ENCODE data around the gene HID1. TPM values are rescaled to one million over a fixed set of nuclear protein-coding genes. Genes with fewer than 3 reads are reported as not detected.

The HID1 gene
- 3.7 TPM for total RNA-seq

- Histone ChIP-seq H3K27ac (ENCODE audit: low read depth, low read length) (no peak within 1 kb of the TSS), H3K36me3 (ENCODE audit: control insufficient read depth in 3 of 3, insufficient read depth in 3 of 3, low read length in 3 of 3) (no peaks in the 10 kb centered on the region), H3K9ac (ENCODE audit: low read depth in 1 of 3, low read length in 3 of 3) (peak within 1 kb of the TSS; percentile 21 to 54 (median 23)), H3K9me3 (ENCODE audit: control insufficient read depth in 3 of 3, low read length in 3 of 3) (no peaks in the 10 kb centered on the region), H3K4me1 (ENCODE audit: control insufficient read depth in 3 of 3, insufficient read depth in 3 of 3, low read length in 3 of 3) (peaks cover 4 to 9% (median 7%) of the 10 kb centered on the region in 3 donors), H3K27me3 (ENCODE audit: control insufficient read depth in 3 of 3, insufficient read depth in 3 of 3, low read length in 3 of 3) (peaks cover 21 to 38% (median 38%) of the 10 kb centered on the region in 3 donors), H3K4me3 (ENCODE audit: low read length in 3 of 3) (peak within 1 kb of the TSS; percentile 48 to 65 (median 52))
Observed at GRCh38 chr17:74972107-74972972, at the start of gene HID1. Gene HID1, minus strand, starts transcription at chr17:74972759. Its CDS starts 103 bp downstream, at chr17:74972656.

GRCh38 chr17:75020331-75021110 lies 48.0 kb upstream of the HID1 start:
- H3K4me1 ChIP-seq (ENCODE audit: control insufficient read depth in 3 of 3, insufficient read depth in 3 of 3, low read length in 3 of 3) = no peaks in the 10 kb centered on the region
- H3K36me3 ChIP-seq (ENCODE audit: control insufficient read depth in 3 of 3, insufficient read depth in 3 of 3, low read length in 3 of 3) = peaks cover 36 to 44% (median 39%) of the 10 kb centered on the region in 3 donors
- no peak overlapping the region for H3K27ac ChIP-seq (ENCODE audit: low read depth, low read length)
- no peaks in the 10 kb centered on the region for H3K9me3 ChIP-seq (ENCODE audit: control insufficient read depth in 3 of 3, low read length in 3 of 3)
- H3K27me3 ChIP-seq (ENCODE audit: control insufficient read depth in 3 of 3, insufficient read depth in 3 of 3, low read length in 3 of 3) = no peaks in the 10 kb centered on the region
- no peak overlapping the region for H3K4me3 ChIP-seq (ENCODE audit: low read length in 3 of 3)
- H3K9ac ChIP-seq (ENCODE audit: low read depth in 1 of 3, low read length in 3 of 3) = no peak overlapping the region

GRCh38 chr17:75019710-75020109 lies 47.2 kb upstream of the HID1 start:
- Histone ChIP-seq H3K9ac (ENCODE audit: low read depth in 1 of 3, low read length in 3 of 3) (no peak overlapping the region), H3K4me1 (ENCODE audit: control insufficient read depth in 3 of 3, insufficient read depth in 3 of 3, low read length in 3 of 3) (no peaks in the 10 kb centered on the region), H3K27me3 (ENCODE audit: control insufficient read depth in 3 of 3, insufficient read depth in 3 of 3, low read length in 3 of 3) (no peaks in the 10 kb centered on the region), H3K36me3 (ENCODE audit: control insufficient read depth in 3 of 3, insufficient read depth in 3 of 3, low read length in 3 of 3) (peaks cover 36 to 44% (median 41%) of the 10 kb centered on the region in 3 donors), H3K9me3 (ENCODE audit: control insufficient read depth in 3 of 3, low read length in 3 of 3) (no peaks in the 10 kb centered on the region), H3K27ac (ENCODE audit: low read depth, low read length) (no peak overlapping the region), H3K4me3 (ENCODE audit: low read length in 3 of 3) (no peak overlapping the region)

GRCh38 chr17:75019146-75019545 lies 46.6 kb upstream of the HID1 start:
- no peak overlapping the region for H3K27ac ChIP-seq (ENCODE audit: low read depth, low read length)
- no peak overlapping the region for H3K4me3 ChIP-seq (ENCODE audit: low read length in 3 of 3)
- H3K36me3 ChIP-seq (ENCODE audit: control insufficient read depth in 3 of 3, insufficient read depth in 3 of 3, low read length in 3 of 3) = peaks cover 36 to 44% (median 42%) of the 10 kb centered on the region in 3 donors
- H3K9ac ChIP-seq (ENCODE audit: low read depth in 1 of 3, low read length in 3 of 3) = no peak overlapping the region
- H3K27me3 ChIP-seq (ENCODE audit: control insufficient read depth in 3 of 3, insufficient read depth in 3 of 3, low read length in 3 of 3) = no peaks in the 10 kb centered on the region
- no peaks in the 10 kb centered on the region for H3K4me1 ChIP-seq (ENCODE audit: control insufficient read depth in 3 of 3, insufficient read depth in 3 of 3, low read length in 3 of 3)
- H3K9me3 ChIP-seq (ENCODE audit: control insufficient read depth in 3 of 3, low read length in 3 of 3) = no peaks in the 10 kb centered on the region

- Histone ChIP-seq H3K4me1 (ENCODE audit: control insufficient read depth in 3 of 3, insufficient read depth in 3 of 3, low read length in 3 of 3) (peaks cover 20 to 25% (median 24%) of the 10 kb centered on the region in 3 donors), H3K36me3 (ENCODE audit: control insufficient read depth in 3 of 3, insufficient read depth in 3 of 3, low read length in 3 of 3) (peaks cover 5 to 9% (median 7%) of the 10 kb centered on the region in 3 donors), H3K9me3 (ENCODE audit: control insufficient read depth in 3 of 3, low read length in 3 of 3) (no peaks in the 10 kb centered on the region), H3K9ac (ENCODE audit: low read depth in 1 of 3, low read length in 3 of 3) (peak overlapping the region; percentile 82 to 94 (median 93)), H3K27ac (ENCODE audit: low read depth, low read length) (peak overlapping the region; percentile 89), H3K4me3 (ENCODE audit: low read length in 3 of 3) (peak overlapping the region; percentile 94 to 98 (median 96)), H3K27me3 (ENCODE audit: control insufficient read depth in 3 of 3, insufficient read depth in 3 of 3, low read length in 3 of 3) (no peaks in the 10 kb centered on the region)
Observed at GRCh38 chr17:75013092-75013559, 40.6 kb upstream of the HID1 start.

- Histone ChIP-seq H3K36me3 (ENCODE audit: control insufficient read depth in 3 of 3, insufficient read depth in 3 of 3, low read length in 3 of 3) (peaks cover 5 to 9% (median 7%) of the 10 kb centered on the region in 3 donors), H3K27me3 (ENCODE audit: control insufficient read depth in 3 of 3, insufficient read depth in 3 of 3, low read length in 3 of 3) (no peaks in the 10 kb centered on the region)
Observed at GRCh38 chr17:75012346-75013091, 40.0 kb upstream of the HID1 start, which contains the start of gene MRPL58. Gene MRPL58, plus strand, starts transcription at chr17:75012670. Its CDS starts 17 bp downstream, at chr17:75012687.

GRCh38 chr17:75012096-75012345 lies 39.5 kb upstream of the HID1 start:
- Histone ChIP-seq H3K9ac (ENCODE audit: low read depth in 1 of 3, low read length in 3 of 3) (peak overlapping the region; percentile 82 to 93 (median 87)), H3K27me3 (ENCODE audit: control insufficient read depth in 3 of 3, insufficient read depth in 3 of 3, low read length in 3 of 3) (no peaks in the 10 kb centered on the region), H3K27ac (ENCODE audit: low read depth, low read length) (peak overlapping the region; percentile 89), H3K4me1 (ENCODE audit: control insufficient read depth in 3 of 3, insufficient read depth in 3 of 3, low read length in 3 of 3) (peaks cover 20 to 25% (median 24%) of the 10 kb centered on the region in 3 donors), H3K4me3 (ENCODE audit: low read length in 3 of 3) (peak overlapping the region; percentile 94 to 98 (median 96)), H3K36me3 (ENCODE audit: control insufficient read depth in 3 of 3, insufficient read depth in 3 of 3, low read length in 3 of 3) (peaks cover 5 to 9% (median 7%) of the 10 kb centered on the region in 3 donors), H3K9me3 (ENCODE audit: control insufficient read depth in 3 of 3, low read length in 3 of 3) (no peaks in the 10 kb centered on the region)

More at GRCh38 chr17:75012346-75013091, 40.0 kb upstream of the HID1 start, which contains the start of gene MRPL58:
- Histone ChIP-seq H3K4me3 (ENCODE audit: low read length in 3 of 3) (peak within 1 kb of the TSS; percentile 94 to 98 (median 96)), H3K4me1 (ENCODE audit: control insufficient read depth in 3 of 3, insufficient read depth in 3 of 3, low read length in 3 of 3) (peaks cover 20 to 25% (median 24%) of the 10 kb centered on the region in 3 donors), H3K9me3 (ENCODE audit: control insufficient read depth in 3 of 3, low read length in 3 of 3) (no peaks in the 10 kb centered on the region), H3K9ac (ENCODE audit: low read depth in 1 of 3, low read length in 3 of 3) (peak within 1 kb of the TSS; percentile 82 to 94 (median 93)), H3K27ac (ENCODE audit: low read depth, low read length) (peak within 1 kb of the TSS; percentile 89)

- peak overlapping the region; percentile 94 to 98 (median 96) for H3K4me3 ChIP-seq (ENCODE audit: low read length in 3 of 3)
Observed at GRCh38 chr17:75011401-75012095, 39.0 kb upstream of the HID1 start.

More at GRCh38 chr17:75011401-75012095, 39.0 kb upstream of the HID1 start:
- Histone ChIP-seq H3K36me3 (ENCODE audit: control insufficient read depth in 3 of 3, insufficient read depth in 3 of 3, low read length in 3 of 3) (peaks cover 2 to 6% (median 4%) of the 10 kb centered on the region in 3 donors), H3K27ac (ENCODE audit: low read depth, low read length) (peak overlapping the region; percentile 89), H3K9me3 (ENCODE audit: control insufficient read depth in 3 of 3, low read length in 3 of 3) (no peaks in the 10 kb centered on the region), H3K9ac (ENCODE audit: low read depth in 1 of 3, low read length in 3 of 3) (peak overlapping the region; percentile 82 to 93 (median 87)), H3K27me3 (ENCODE audit: control insufficient read depth in 3 of 3, insufficient read depth in 3 of 3, low read length in 3 of 3) (no peaks in the 10 kb centered on the region), H3K4me1 (ENCODE audit: control insufficient read depth in 3 of 3, insufficient read depth in 3 of 3, low read length in 3 of 3) (peaks cover 20 to 25% (median 24%) of the 10 kb centered on the region in 3 donors)

Data from skeletal muscle tissue (tissue), 4 donors.